Measurements from ENCODE around the gene NUDCD3. TPM values are rescaled to one million over a fixed set of nuclear protein-coding genes. Genes with fewer than 3 reads are reported as not detected.

Gene NUDCD3
- total and polyA plus RNA-seq, 2 experiments from 2014 or later, result 35.7 to 42.7 TPM

GRCh38 chr7:44374007-44374763, 116.3 kb downstream of the NUDCD3 start:
- Mint-ChIP-seq H3K27ac (no peak overlapping the region), H3K4me3 (no peak overlapping the region), H3K9me3 (no peaks in the 10 kb centered on the region), H3K4me1 (no peaks in the 10 kb centered on the region; the same call in 2 of the 3 replicates), H3K36me3 (ENCODE audit: low read depth) (no peaks in the 10 kb centered on the region), H3K27me3 (ENCODE audit: insufficient read depth, low read depth, poor library complexity) (peaks cover 16% of the 10 kb centered on the region)
- Histone ChIP-seq H3K4me3 (no peak overlapping the region), H3K9me2 (ENCODE audit: insufficient read depth) (no peaks in the 10 kb centered on the region), H3K36me3 (ENCODE audit: insufficient read depth) (no peaks in the 10 kb centered on the region), H3K27me3 (ENCODE audit: insufficient read depth) (no peaks in the 10 kb centered on the region), H3K27ac (ENCODE audit: low read depth) (no peak overlapping the region), H3K4me1 (ENCODE audit: insufficient read depth) (no peaks in the 10 kb centered on the region), H3F3A (replicated peaks; ENCODE audit: low read depth) (no peaks in the 10 kb centered on the region), H3K4me2 (no peak overlapping the region), H3K79me2 (replicated peaks; ENCODE audit: insufficient read depth) (no peaks in the 10 kb centered on the region), H4K20me1 (replicated peaks; ENCODE audit: insufficient read depth) (no peaks in the 10 kb centered on the region), H2AFZ (no peak overlapping the region)
- TF ChIP-seq ZNF114 (CRISPR knock-in tag; IDR thresholded peaks at IDR 0.05), result no peak
- no peak for TF ChIP-seq REST (IDR thresholded peaks at IDR 0.05; ENCODE audit: unreplicated experiment)
- no peak for TF ChIP-seq NANOG (IDR thresholded peaks at IDR 0.05; ENCODE audit: borderline replicate concordance)
- TF ChIP-seq STAT1 (IDR thresholded peaks at IDR 0.05; ENCODE audit: unreplicated experiment), result no peak
- no peak for TF ChIP-seq ETS1 (IDR thresholded peaks at IDR 0.05)
- TF ChIP-seq ZNF462 (CRISPR knock-in tag; IDR thresholded peaks at IDR 0.05), result no peak
- no peak for TF ChIP-seq JUNB (IDR thresholded peaks at IDR 0.05; ENCODE audit: unreplicated experiment)
- TF ChIP-seq ZNF331 (CRISPR knock-in tag; IDR thresholded peaks at IDR 0.05; ENCODE audit: low read depth), result no peak
- no peak for DNase-seq (ENCODE audit: low spot score)
- ATAC-seq, result no peak
